HG03442 (cell line): Measurements from ENCODE around the gene NT5C2.
"Not testable (repeated sequence)": the region's sequence is repeated elsewhere in the genome, so short reads cannot be mapped to it uniquely, and the experiment has no call there.

Experiments used
- ATAC-seq: cut with Tn5 transposase; IDR thresholded peaks from one replicate; pipeline ENCODE4 v1.9.1; 2021; ENCODE audit warnings: mild to moderate bottlenecking, moderate library complexity; ENCODE audit not compliant: unreplicated experiment

Gene NT5C2

GRCh38 chr10:103167554-103167953 lies 25.5 kb downstream of the NT5C2 start:
- ATAC-seq, result not testable (repeated sequence)

GRCh38 chr10:103166523-103166922 lies 26.5 kb downstream of the NT5C2 start:
- no peak for ATAC-seq

GRCh38 chr10:103163766-103164403 lies 29.2 kb downstream of the NT5C2 start:
- ATAC-seq, result not testable (repeated sequence)

- ATAC-seq, result no peak
Measured at GRCh38 chr10:103157246-103157645, 35.8 kb downstream of the NT5C2 start.

- no peak for ATAC-seq
Measured at GRCh38 chr10:103155471-103156085, 37.5 kb downstream of the NT5C2 start.

- ATAC-seq, result no peak
Measured at GRCh38 chr10:103154521-103155299, 38.4 kb downstream of the NT5C2 start.

GRCh38 chr10:103153302-103154197 lies 39.5 kb downstream of the NT5C2 start:
- no peak for ATAC-seq

- no peak for ATAC-seq
Measured at GRCh38 chr10:103149991-103150622, 43.0 kb downstream of the NT5C2 start.

- no peak for ATAC-seq
Measured at GRCh38 chr10:103147645-103148044, 45.4 kb downstream of the NT5C2 start.

GRCh38 chr10:103145860-103146466 lies 47.1 kb downstream of the NT5C2 start:
- ATAC-seq, result no peak

- no peak for ATAC-seq
Measured at GRCh38 chr10:103145046-103145445, 48.0 kb downstream of the NT5C2 start.

GRCh38 chr10:103144041-103144440 lies 49.0 kb downstream of the NT5C2 start:
- no peak for ATAC-seq

GRCh38 chr10:103143641-103144040 lies 49.4 kb downstream of the NT5C2 start:
- not testable (repeated sequence) for ATAC-seq

GRCh38 chr10:103141950-103142349 lies 51.1 kb downstream of the NT5C2 start:
- ATAC-seq, result no peak

- ATAC-seq, result no peak
Measured at GRCh38 chr10:103140469-103140868, 52.6 kb downstream of the NT5C2 start.

- no peak for ATAC-seq
Measured at GRCh38 chr10:103139803-103140202, 53.3 kb downstream of the NT5C2 start.

- ATAC-seq, result not testable (repeated sequence)
Measured at GRCh38 chr10:103135168-103135567, 57.9 kb downstream of the NT5C2 start.

- ATAC-seq, result no peak
Measured at GRCh38 chr10:103130910-103131309, 62.2 kb downstream of the NT5C2 start.

- not testable (repeated sequence) for ATAC-seq
Measured at GRCh38 chr10:103130180-103130579, 62.9 kb downstream of the NT5C2 start.

- ATAC-seq, result no peak
Measured at GRCh38 chr10:103127241-103127640, 65.8 kb downstream of the NT5C2 start.
